Fibroblast of peridontal ligament (primary cell): ENCODE measurements around the gene HEY2.

Experiments used
- DNase-seq: peaks from one replicate; pipeline ENCODE4 v3.0.0-alpha.2; 2010; ENCODE audit errors: extremely low read depth

HEY2 gene

DNA sequence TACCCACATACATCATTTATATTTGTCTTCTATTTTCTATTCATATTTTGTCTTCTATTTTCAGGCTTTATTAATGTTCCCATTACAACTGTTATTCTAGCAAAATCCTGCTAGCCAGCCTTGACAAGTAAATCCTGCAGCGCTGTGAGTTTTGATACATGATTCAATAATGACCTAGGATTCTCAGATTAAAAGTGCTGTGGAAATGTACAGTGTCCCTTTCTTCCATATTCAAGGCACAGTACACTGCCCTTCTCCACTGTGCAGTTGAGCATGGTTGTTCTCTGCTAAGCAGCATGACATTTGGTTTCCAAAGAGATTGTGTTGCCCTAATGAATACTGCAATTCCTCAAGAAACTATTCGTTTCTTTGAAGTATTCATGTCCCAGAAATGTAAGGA, 5.8 kb upstream of the HEY2 start:
- DNase-seq: no peak

- DNase-seq: no peak
These were observed 4.0 kb upstream of the HEY2 start for GRCh38 chr6:125745281-125746018.

- DNase-seq: no peak
These were observed 3.4 kb upstream of the HEY2 start for GRCh38 chr6:125746019-125746414.

- DNase-seq: peak; percentile 27
These were observed 2.5 kb upstream of the HEY2 start for GRCh38 chr6:125746731-125747588.

GRCh38 chr6:125747589-125748405, 1.6 kb upstream of the HEY2 start:
- no peak for DNase-seq

DNA sequence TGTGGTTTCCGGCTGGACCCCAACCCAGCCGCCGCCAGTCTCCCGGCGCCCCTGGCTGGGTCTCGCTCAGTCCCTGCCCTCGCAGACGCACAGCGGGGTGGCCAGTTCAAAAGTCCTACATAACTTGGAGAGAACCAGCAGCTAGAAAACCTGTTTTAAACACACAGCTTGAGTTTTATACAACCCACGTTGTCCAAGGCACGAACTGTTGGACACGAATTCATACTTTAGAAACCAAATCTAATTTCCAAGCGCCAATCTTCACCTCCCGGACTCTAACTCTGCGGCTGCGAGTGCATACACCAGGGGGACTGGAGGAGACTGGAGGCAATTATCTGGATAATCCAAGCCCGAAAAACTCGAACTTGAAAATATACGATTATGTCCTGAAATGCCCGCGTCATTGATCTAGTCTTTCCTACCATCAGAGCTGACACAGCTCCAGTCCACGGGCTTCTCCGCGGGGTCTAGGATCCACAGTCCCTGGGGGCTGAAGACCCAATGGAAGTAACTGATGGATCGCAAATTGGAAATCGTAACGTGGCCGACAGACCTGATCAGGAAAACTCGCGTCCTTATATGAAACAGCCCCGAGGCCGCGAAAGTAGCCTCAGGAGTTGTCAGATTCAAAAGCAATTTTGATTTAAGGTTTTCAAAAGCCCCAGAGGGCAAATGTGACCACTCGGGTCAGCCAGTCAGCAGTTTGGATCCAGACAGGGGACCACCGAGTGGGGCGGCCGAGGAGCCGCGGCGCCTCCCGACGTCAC, 843 bp upstream of the HEY2 start:
- no peak for DNase-seq

DNA sequence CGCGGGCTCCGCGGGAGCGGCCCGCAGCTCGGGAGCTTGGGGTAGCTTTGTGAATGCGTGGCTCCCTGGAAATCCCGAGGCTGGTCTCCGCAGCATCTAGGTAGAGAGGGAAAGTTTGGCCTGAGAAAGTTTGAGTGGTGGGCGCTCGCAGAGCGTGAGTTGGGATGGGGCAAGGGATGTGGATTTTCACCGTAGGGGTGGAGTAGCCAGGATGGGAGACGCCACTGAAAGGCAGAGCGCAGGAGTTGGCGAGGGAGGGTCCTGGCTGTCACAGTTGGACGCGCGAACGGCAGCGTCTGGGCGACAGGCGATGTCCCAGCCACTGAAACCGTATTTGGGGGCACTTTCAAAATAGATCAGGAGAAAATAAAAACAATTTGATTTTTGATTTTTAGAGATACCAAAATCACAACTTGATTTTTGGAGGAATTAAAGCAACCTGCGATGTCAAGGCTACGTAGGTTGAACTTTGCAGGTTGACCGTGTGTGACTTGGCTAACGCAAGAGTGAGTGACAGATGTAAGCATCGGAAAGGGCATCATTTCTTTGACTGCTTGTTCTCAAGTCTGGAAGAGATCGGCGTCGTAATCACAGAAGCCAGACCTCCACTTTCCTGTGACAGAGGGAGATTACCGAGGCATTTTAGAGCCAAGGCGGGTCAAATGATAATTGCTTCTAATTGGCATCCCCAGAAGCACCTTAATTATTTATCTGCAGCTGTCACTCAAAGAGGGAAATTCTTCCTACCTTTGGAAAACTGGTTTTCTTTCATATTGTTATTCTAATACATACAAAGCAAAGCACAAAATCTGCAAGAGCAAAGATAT, 646 bp downstream of the HEY2 start:
- no peak for DNase-seq

GRCh38 chr6:125750692-125751333, 1.4 kb downstream of the HEY2 start:
- no peak for DNase-seq

- no peak for DNase-seq
These were observed 2.0 kb downstream of the HEY2 start for GRCh38 chr6:125751334-125751916.

- no peak for DNase-seq
These were observed 3.3 kb downstream of the HEY2 start for GRCh38 chr6:125752773-125753172.

- DNase-seq: peak; percentile 68
These were observed 3.9 kb downstream of the HEY2 start for GRCh38 chr6:125753218-125753936.

DNA sequence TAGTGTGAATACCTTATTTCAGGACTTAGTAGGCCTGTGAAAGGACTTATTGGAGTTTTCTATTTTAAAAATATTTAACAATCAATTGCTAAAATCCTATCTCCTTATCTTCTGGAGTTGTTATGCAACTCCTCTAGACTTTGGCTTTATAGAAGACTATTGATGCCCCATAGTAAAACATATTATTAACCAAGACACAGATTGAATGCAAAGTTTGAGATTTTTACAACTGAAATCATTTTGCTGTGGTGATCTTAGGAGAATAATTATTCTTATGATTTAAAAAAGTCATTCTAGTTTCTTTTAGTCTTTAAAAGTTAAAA, 4.5 kb downstream of the HEY2 start:
- DNase-seq: no peak

GRCh38 chr6:125754566-125754965, 5.1 kb downstream of the HEY2 start:
- DNase-seq: no peak

GRCh38 chr6:125759184-125759902, 9.9 kb downstream of the HEY2 start:
- DNase-seq: no peak

GRCh38 chr6:125759959-125760457, 10.6 kb downstream of the HEY2 start:
- DNase-seq: no peak

- DNase-seq: no peak
These were observed 14.8 kb downstream of the HEY2 start for GRCh38 chr6:125764121-125764671.

DNA sequence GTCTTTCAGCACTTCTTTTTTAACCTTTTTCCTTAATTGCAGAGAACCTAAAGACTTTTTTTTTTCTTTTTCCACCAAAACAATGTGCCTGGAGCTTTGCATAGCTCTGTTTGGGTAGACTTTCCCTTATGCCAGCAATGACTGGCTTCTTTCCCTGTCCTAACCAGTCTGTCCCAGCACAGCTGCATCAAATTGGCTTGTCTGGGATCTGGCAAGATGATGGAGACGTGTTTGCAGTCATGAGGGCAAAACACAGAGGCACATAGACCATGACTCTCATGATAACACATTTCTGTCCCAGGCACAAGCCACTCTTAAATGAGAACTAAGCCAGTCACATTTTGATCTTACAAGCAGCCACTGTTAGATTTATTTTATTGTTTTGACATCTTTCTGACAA, 16.5 kb downstream of the HEY2 start:
- DNase-seq: no peak

- no peak for DNase-seq
These were observed 17.2 kb downstream of the HEY2 start for GRCh38 chr6:125766641-125767040.
